Measurements from ENCODE around the gene DMPK.

DMPK gene

GRCh38 chr19:45785097-45785496 is 2.8 kb upstream of the DMPK start:
- no peak for DNase-seq

GRCh38 chr19:45784096-45784495 is 1.8 kb upstream of the DMPK start:
- DNase-seq: no peak

GRCh38 chr19:45782820-45783785 is 813 bp upstream of the DMPK start:
- DNase-seq: no peak

- peak; percentile 16 for DNase-seq
Measured at GRCh38 chr19:45781214-45782161, 802 bp downstream of the DMPK start.

- no peak for DNase-seq
Measured at GRCh38 chr19:45780448-45781213, 1.7 kb downstream of the DMPK start.

GRCh38 chr19:45780146-45780447 is 2.2 kb downstream of the DMPK start:
- DNase-seq: no peak

GRCh38 chr19:45779231-45780145 is 2.8 kb downstream of the DMPK start:
- DNase-seq: peak; percentile 83

- DNase-seq: no peak
Measured at GRCh38 chr19:45778010-45778661, 4.2 kb downstream of the DMPK start.

- no peak for DNase-seq
Measured at GRCh38 chr19:45777395-45777961, 4.8 kb downstream of the DMPK start.

- DNase-seq: no peak
Measured at GRCh38 chr19:45774765-45775164, 7.5 kb downstream of the DMPK start.

- DNase-seq: no peak
Measured at GRCh38 chr19:45773384-45773783, 8.9 kb downstream of the DMPK start.

GRCh38 chr19:45772912-45773311 is 9.4 kb downstream of the DMPK start:
- DNase-seq: no peak

- no peak for DNase-seq
Measured at GRCh38 chr19:45772130-45772840, 10.0 kb downstream of the DMPK start.

- no peak for DNase-seq
Measured at GRCh38 chr19:45771311-45771933, 10.9 kb downstream of the DMPK start.

GRCh38 chr19:45770192-45771101 is 11.8 kb downstream of the DMPK start:
- peak; percentile 96 for DNase-seq

GRCh38 chr19:45769821-45770191 is 12.5 kb downstream of the DMPK start:
- no peak for DNase-seq

GRCh38 chr19:45768984-45769782 is 13.1 kb downstream of the DMPK start, which contains the start of gene SIX5:
SIX5 (minus strand) TSS chr19:45769252; CDS start chr19:45768844, 408 bp downstream.
- peak; percentile 90 for DNase-seq

- no peak for DNase-seq
Measured at GRCh38 chr19:45768655-45768983, 13.7 kb downstream of the DMPK start.

Measured in NCI-H1694 treated with DMSO at 0.1 percent for 48 hours (cell line).